ENCODE data around the gene UBXN11. TPM values are rescaled to one million over a fixed set of nuclear protein-coding genes. Genes with fewer than 3 reads are reported as not detected.
A peak's percentile ranks its signal among the peaks of the same experiment; 100 is the strongest.

UBXN11 gene
- total RNA-seq, 1 experiment from 2014 or later, result 12.5 TPM

DNA sequence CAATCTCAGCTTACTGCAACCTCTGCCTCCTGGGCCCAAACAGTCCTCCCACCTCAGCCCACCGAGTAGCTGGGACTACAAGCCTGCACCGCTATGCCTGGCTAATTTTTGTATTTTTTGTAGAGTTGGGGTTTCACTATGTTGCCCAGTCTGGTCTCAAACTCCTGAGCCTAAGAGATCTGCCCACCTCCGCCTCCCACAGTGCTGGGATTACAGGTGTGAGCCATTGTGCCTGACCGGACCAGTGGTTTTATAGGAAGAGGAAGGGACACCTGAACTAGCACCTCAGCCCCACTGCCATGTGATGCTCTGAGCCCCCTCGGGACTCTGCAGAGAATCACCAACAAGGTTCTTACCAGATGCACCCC lies 43.4 kb upstream of the UBXN11 start:
- CTCF ChIA-PET, result no interaction called here
- H3K27ac Mint-ChIP-seq (ENCODE audit: unreplicated experiment), result peak overlapping the region; percentile 100

DNA sequence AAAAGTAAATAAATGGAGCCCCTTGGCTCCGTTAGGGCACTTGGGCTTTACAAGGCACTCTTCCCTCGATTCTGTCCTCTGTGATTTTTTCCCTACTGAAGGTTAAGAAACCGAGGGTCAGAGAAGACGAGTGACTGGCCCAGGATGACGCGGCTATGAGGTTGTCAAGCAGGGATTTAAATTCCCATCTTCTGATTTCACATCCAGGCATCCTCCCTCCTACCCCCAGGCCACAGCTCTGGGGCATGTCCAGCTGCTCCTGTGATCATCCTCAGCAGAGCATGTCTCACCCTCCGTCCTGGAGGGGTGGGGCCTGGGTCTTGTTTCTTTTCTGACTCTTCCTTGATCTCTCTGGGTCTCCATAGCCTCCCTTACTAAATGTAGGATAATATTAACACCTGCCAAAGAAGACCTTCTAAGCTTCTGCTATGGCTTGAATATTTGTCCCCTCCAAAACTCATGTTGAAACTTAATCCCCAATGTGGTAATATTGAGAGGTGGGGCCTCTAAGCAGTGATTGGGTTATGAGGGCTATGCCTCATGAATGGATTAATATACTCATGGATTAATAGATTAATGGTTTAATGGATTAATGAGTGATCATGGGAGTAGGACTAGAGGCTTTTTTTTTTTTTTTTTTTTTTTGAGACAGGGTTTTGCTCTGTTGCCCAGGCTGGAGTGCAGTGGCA lies 42.9 kb upstream of the UBXN11 start:
- CTCF ChIA-PET, result no interaction called here

More for the DNA sequence above, 43.4 kb upstream of the UBXN11 start:
- no peaks in the 10 kb centered on the region for H3K27me3 ChIP-seq (replicated peaks; ENCODE audit: control insufficient read depth, insufficient read depth, low read length)
- H3K4me1 Mint-ChIP-seq (ENCODE audit: low read depth, unreplicated experiment), result peaks cover 16% of the 10 kb centered on the region
- peaks cover 67% of the 10 kb centered on the region for H3K36me3 Mint-ChIP-seq (ENCODE audit: insufficient read depth, unreplicated experiment)
- no peak for DNase-seq
- TF ChIP-seq, protein P1, sequence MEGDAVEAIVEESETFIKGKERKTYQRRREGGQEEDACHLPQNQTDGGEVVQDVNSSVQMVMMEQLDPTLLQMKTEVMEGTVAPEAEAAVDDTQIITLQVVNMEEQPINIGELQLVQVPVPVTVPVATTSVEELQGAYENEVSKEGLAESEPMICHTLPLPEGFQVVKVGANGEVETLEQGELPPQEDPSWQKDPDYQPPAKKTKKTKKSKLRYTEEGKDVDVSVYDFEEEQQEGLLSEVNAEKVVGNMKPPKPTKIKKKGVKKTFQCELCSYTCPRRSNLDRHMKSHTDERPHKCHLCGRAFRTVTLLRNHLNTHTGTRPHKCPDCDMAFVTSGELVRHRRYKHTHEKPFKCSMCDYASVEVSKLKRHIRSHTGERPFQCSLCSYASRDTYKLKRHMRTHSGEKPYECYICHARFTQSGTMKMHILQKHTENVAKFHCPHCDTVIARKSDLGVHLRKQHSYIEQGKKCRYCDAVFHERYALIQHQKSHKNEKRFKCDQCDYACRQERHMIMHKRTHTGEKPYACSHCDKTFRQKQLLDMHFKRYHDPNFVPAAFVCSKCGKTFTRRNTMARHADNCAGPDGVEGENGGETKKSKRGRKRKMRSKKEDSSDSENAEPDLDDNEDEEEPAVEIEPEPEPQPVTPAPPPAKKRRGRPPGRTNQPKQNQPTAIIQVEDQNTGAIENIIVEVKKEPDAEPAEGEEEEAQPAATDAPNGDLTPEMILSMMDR (IDR thresholded peaks at IDR 0.05; ENCODE audit: insufficient read depth in 1 of 2, low read depth in 1 of 2, low read length in 1 of 2, severe bottlenecking in 1 of 2, unreplicated experiment in 1 of 2), result no peak
- H3K9me3 Mint-ChIP-seq (ENCODE audit: unreplicated experiment), result no peaks in the 10 kb centered on the region
- H3K4me3 Mint-ChIP-seq (ENCODE audit: unreplicated experiment), result peak overlapping the region; percentile 79
- intact Hi-C loops (cut with micrococcal nuclease; ENCODE audit: unreplicated experiment), result loop anchor here (5.0 kb wide), 2 partner anchors 82 to 122 kb away; partner anchors contain the start of genes DHDDS and HMGN2
- BruUV-seq (replicated peaks), result no TSS peak
- H3K9me3 ChIP-seq, result no peaks in the 10 kb centered on the region
- H3K27me3 Mint-ChIP-seq (ENCODE audit: insufficient read depth, unreplicated experiment), result no peaks in the 10 kb centered on the region
- H3K36me3 ChIP-seq (ENCODE audit: control insufficient read depth, insufficient read depth, low read length), result no peaks in the 10 kb centered on the region
- POLR2A ChIA-PET, result interaction anchor here (2.8 kb wide), 1 partner anchor 9 kb away, joined by 25 read pairs; no protein-coding TSS in a partner anchor
- H3K4me1 ChIP-seq, result peaks cover 45% of the 10 kb centered on the region
- H3K4me3 ChIP-seq (ENCODE audit: low read depth, low read length), result no peak overlapping the region

DNA sequence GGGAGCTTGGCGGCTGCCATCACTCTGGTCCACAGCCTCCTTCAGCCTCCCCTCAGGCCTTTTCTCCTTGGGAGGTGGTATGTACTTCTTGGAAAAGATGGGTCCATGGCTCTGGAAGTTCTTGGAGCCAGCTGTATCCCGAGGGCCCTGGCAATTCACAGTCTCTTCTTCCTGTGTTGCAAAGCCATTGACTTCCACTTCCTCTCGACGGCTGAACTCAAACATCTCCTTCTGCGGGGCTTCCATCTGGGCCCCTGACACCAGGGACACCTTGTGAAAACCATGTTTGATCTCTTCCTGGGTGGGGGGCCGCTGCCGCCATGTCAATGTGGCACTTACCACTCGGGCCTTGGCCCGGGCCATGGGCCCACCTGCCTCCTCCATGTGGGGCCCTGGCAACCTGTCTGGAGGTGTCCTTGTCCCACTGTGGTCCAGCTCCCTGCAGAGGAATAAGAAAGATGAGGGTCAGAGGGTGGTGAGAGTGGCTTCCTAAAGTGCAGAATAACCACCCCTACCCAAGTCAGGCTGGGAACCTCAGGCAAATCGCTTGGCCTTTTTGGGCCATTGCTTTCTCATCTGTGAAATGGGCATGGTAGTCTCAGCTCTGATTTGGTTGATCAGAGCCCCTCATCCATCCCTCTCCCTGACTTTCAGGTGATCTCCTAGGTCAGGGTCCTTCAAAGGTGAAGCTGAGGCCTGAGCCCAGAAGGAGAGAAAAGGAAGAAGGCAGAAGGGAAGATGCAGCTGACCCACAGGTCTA lies 40.0 kb upstream of the UBXN11 start:
- no peaks in the 10 kb centered on the region; the same call in 1 of the 2 replicates for H3K36me3 ChIP-seq (ENCODE audit: control insufficient read depth, insufficient read depth, low read length)
- Mint-ChIP-seq H3K4me1 (ENCODE audit: low read depth, unreplicated experiment) (peaks cover 6% of the 10 kb centered on the region), H3K27me3 (ENCODE audit: insufficient read depth, unreplicated experiment) (no peaks in the 10 kb centered on the region), H3K27ac (ENCODE audit: unreplicated experiment) (no peak overlapping the region), H3K4me3 (ENCODE audit: unreplicated experiment) (no peak overlapping the region), H3K36me3 (ENCODE audit: insufficient read depth, unreplicated experiment) (peaks cover 82% of the 10 kb centered on the region), H3K9me3 (ENCODE audit: unreplicated experiment) (no peaks in the 10 kb centered on the region)
- no peak for DNase-seq
- TF ChIP-seq, protein P1 (IDR thresholded peaks at IDR 0.05; ENCODE audit: insufficient read depth in 1 of 2, low read depth in 1 of 2, low read length in 1 of 2, severe bottlenecking in 1 of 2, unreplicated experiment in 1 of 2), result no peak
- H3K4me1 ChIP-seq, result peaks cover 25% of the 10 kb centered on the region
- no peak overlapping the region for H3K4me3 ChIP-seq (ENCODE audit: low read depth, low read length)
- ChIA-PET CTCF (no interaction called here), POLR2A (interaction anchor here (0.7 kb wide), 1 partner anchor 185 kb away, joined by 5 read pairs; no protein-coding TSS in a partner anchor)
- H3K9me3 ChIP-seq, result no peaks in the 10 kb centered on the region
- no TSS peak for BruUV-seq (replicated peaks)
- intact Hi-C loops (cut with micrococcal nuclease; ENCODE audit: unreplicated experiment), result no loop called here
- H3K27me3 ChIP-seq (replicated peaks; ENCODE audit: control insufficient read depth, insufficient read depth, low read length), result no peaks in the 10 kb centered on the region

More for the DNA sequence above, 42.9 kb upstream of the UBXN11 start:
- peaks cover 16% of the 10 kb centered on the region for H3K4me1 Mint-ChIP-seq (ENCODE audit: low read depth, unreplicated experiment)
- TF ChIP-seq, protein P1 (IDR thresholded peaks at IDR 0.05; ENCODE audit: insufficient read depth in 1 of 2, low read depth in 1 of 2, low read length in 1 of 2, severe bottlenecking in 1 of 2, unreplicated experiment in 1 of 2), result no peak
- no TSS peak for BruUV-seq (replicated peaks)
- intact Hi-C loops (cut with micrococcal nuclease; ENCODE audit: unreplicated experiment), result no loop called here
- Histone ChIP-seq H3K4me1 (peaks cover 40% of the 10 kb centered on the region), H3K27me3 (replicated peaks; ENCODE audit: control insufficient read depth, insufficient read depth, low read length) (no peaks in the 10 kb centered on the region), H3K9me3 (no peaks in the 10 kb centered on the region), H3K4me3 (ENCODE audit: low read depth, low read length) (no peak overlapping the region), H3K36me3 (ENCODE audit: control insufficient read depth, insufficient read depth, low read length) (no peaks in the 10 kb centered on the region)
- H3K36me3 Mint-ChIP-seq (ENCODE audit: insufficient read depth, unreplicated experiment), result peaks cover 72% of the 10 kb centered on the region
- no peak overlapping the region for H3K4me3 Mint-ChIP-seq (ENCODE audit: unreplicated experiment)
- H3K27ac Mint-ChIP-seq (ENCODE audit: unreplicated experiment), result peak overlapping the region; percentile 100
- POLR2A ChIA-PET, result interaction anchor here (2.8 kb wide), 1 partner anchor 10 kb away, joined by 25 read pairs; no protein-coding TSS in a partner anchor
- no peaks in the 10 kb centered on the region for H3K9me3 Mint-ChIP-seq (ENCODE audit: unreplicated experiment)
- DNase-seq, result peak; percentile 52 to 72
- H3K27me3 Mint-ChIP-seq (ENCODE audit: insufficient read depth, unreplicated experiment), result no peaks in the 10 kb centered on the region
